ENCODE measurements around the gene MYO5C. TPM values are rescaled to one million over a fixed set of nuclear protein-coding genes. Genes with fewer than 3 reads are reported as not detected.

The MYO5C gene
- total RNA-seq, 1 experiment from 2014 or later, result 48.1 TPM

- intact Hi-C loops (cut with micrococcal nuclease; ENCODE audit: unreplicated experiment), result no loop called here
- CTCF ChIA-PET, result interaction anchor here (0.6 kb wide), 1 partner anchor 743 kb away, joined by 3 read pairs; no protein-coding TSS in a partner anchor
- Mint-ChIP-seq H3K27ac (ENCODE audit: unreplicated experiment) (no peak overlapping the region), H3K9me3 (ENCODE audit: low read depth, unreplicated experiment) (no peaks in the 10 kb centered on the region), H3K36me3 (ENCODE audit: insufficient read depth, unreplicated experiment) (no peaks in the 10 kb centered on the region), H3K27me3 (ENCODE audit: unreplicated experiment) (no peaks in the 10 kb centered on the region), H3K4me3 (ENCODE audit: low read depth, unreplicated experiment) (no peak overlapping the region), H3K4me1 (ENCODE audit: low read depth, unreplicated experiment) (peaks cover 9% of the 10 kb centered on the region)
- TF ChIP-seq, protein P1, sequence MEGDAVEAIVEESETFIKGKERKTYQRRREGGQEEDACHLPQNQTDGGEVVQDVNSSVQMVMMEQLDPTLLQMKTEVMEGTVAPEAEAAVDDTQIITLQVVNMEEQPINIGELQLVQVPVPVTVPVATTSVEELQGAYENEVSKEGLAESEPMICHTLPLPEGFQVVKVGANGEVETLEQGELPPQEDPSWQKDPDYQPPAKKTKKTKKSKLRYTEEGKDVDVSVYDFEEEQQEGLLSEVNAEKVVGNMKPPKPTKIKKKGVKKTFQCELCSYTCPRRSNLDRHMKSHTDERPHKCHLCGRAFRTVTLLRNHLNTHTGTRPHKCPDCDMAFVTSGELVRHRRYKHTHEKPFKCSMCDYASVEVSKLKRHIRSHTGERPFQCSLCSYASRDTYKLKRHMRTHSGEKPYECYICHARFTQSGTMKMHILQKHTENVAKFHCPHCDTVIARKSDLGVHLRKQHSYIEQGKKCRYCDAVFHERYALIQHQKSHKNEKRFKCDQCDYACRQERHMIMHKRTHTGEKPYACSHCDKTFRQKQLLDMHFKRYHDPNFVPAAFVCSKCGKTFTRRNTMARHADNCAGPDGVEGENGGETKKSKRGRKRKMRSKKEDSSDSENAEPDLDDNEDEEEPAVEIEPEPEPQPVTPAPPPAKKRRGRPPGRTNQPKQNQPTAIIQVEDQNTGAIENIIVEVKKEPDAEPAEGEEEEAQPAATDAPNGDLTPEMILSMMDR (IDR thresholded peaks at IDR 0.05; ENCODE audit: unreplicated experiment), result no peak
- DNase-seq, result no peak
- BruUV-seq (replicated peaks), result no TSS peak
Measured at GRCh38 chr15:52329150-52329549, 33.5 kb upstream of the MYO5C start.

DNA sequence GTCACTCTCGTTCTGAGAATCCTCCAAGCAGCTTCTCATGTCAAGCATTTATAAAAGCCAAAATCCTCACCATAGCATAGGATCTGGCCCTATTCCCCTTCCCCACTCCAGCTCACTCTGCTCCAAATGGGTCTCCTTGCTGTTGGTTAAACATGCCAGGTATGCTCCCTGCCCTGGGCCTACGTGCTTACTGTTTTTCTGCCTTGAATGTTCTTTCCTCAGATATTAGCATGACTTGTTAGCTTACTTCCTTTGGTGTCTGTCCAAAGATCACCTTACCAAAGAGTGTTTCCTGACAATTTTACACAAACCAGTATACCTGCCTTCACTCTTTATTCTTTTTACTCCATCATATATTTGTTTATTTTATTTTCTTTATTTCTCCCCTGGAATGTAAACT is 33.1 kb upstream of the MYO5C start:
- Mint-ChIP-seq H3K9me3 (ENCODE audit: low read depth, unreplicated experiment) (no peaks in the 10 kb centered on the region), H3K4me3 (ENCODE audit: low read depth, unreplicated experiment) (no peak overlapping the region), H3K36me3 (ENCODE audit: insufficient read depth, unreplicated experiment) (no peaks in the 10 kb centered on the region), H3K27me3 (ENCODE audit: unreplicated experiment) (no peaks in the 10 kb centered on the region), H3K27ac (ENCODE audit: unreplicated experiment) (no peak overlapping the region), H3K4me1 (ENCODE audit: low read depth, unreplicated experiment) (peaks cover 9% of the 10 kb centered on the region)
- BruUV-seq (replicated peaks), result no TSS peak
- intact Hi-C loops (cut with micrococcal nuclease; ENCODE audit: unreplicated experiment), result no loop called here
- CTCF ChIA-PET, result no interaction called here
- no peak for DNase-seq
- TF ChIP-seq, protein P1 (IDR thresholded peaks at IDR 0.05; ENCODE audit: unreplicated experiment), result no peak

- Mint-ChIP-seq H3K4me3 (ENCODE audit: low read depth, unreplicated experiment) (no peak overlapping the region), H3K27ac (ENCODE audit: unreplicated experiment) (no peak overlapping the region), H3K9me3 (ENCODE audit: low read depth, unreplicated experiment) (no peaks in the 10 kb centered on the region), H3K36me3 (ENCODE audit: insufficient read depth, unreplicated experiment) (no peaks in the 10 kb centered on the region), H3K27me3 (ENCODE audit: unreplicated experiment) (no peaks in the 10 kb centered on the region), H3K4me1 (ENCODE audit: low read depth, unreplicated experiment) (peaks cover 7% of the 10 kb centered on the region)
- BruUV-seq (replicated peaks), result no TSS peak
- intact Hi-C loops (cut with micrococcal nuclease; ENCODE audit: unreplicated experiment), result no loop called here
- no peak for DNase-seq
- CTCF ChIA-PET, result no interaction called here
- TF ChIP-seq, protein P1 (IDR thresholded peaks at IDR 0.05; ENCODE audit: unreplicated experiment), result no peak
Measured at GRCh38 chr15:52326756-52327155, 31.2 kb upstream of the MYO5C start.

- BruUV-seq (replicated peaks), result no TSS peak
- H3K27ac Mint-ChIP-seq (ENCODE audit: unreplicated experiment), result no peak overlapping the region
- no peak overlapping the region for H3K4me3 Mint-ChIP-seq (ENCODE audit: low read depth, unreplicated experiment)
- CTCF ChIA-PET, result interaction anchor here (0.7 kb wide), 1 partner anchor 109 kb away, joined by 3 read pairs; no protein-coding TSS in a partner anchor
- H3K36me3 Mint-ChIP-seq (ENCODE audit: insufficient read depth, unreplicated experiment), result no peaks in the 10 kb centered on the region
- intact Hi-C loops (cut with micrococcal nuclease; ENCODE audit: unreplicated experiment), result no loop called here
- H3K9me3 Mint-ChIP-seq (ENCODE audit: low read depth, unreplicated experiment), result no peaks in the 10 kb centered on the region
- TF ChIP-seq, protein P1 (IDR thresholded peaks at IDR 0.05; ENCODE audit: unreplicated experiment), result no peak
- H3K27me3 Mint-ChIP-seq (ENCODE audit: unreplicated experiment), result no peaks in the 10 kb centered on the region
- DNase-seq, result no peak
- H3K4me1 Mint-ChIP-seq (ENCODE audit: low read depth, unreplicated experiment), result no peaks in the 10 kb centered on the region
Measured at GRCh38 chr15:52324109-52324508, 28.5 kb upstream of the MYO5C start.

All from Calu3 (cell line).